Astrocyte (in vitro differentiated cells and primary cell): ENCODE results near the gene LRP1B.

ENCODE experiments used
- CTCF ChIP-seq: IDR thresholded peaks from 2 replicates; pipeline ENCODE4 v1.5.1; 2011; ENCODE audit warnings: low read depth, mild to moderate bottlenecking, inconsistent platforms, low read length, moderate library complexity; ENCODE audit not compliant: insufficient read depth
- EZH2 ChIP-seq: IDR thresholded peaks from 2 replicates; pipeline ENCODE4 v1.6.1; 2012; ENCODE audit warnings: mild to moderate bottlenecking, low read length, inconsistent platforms; ENCODE audit not compliant: insufficient read depth

DNA sequence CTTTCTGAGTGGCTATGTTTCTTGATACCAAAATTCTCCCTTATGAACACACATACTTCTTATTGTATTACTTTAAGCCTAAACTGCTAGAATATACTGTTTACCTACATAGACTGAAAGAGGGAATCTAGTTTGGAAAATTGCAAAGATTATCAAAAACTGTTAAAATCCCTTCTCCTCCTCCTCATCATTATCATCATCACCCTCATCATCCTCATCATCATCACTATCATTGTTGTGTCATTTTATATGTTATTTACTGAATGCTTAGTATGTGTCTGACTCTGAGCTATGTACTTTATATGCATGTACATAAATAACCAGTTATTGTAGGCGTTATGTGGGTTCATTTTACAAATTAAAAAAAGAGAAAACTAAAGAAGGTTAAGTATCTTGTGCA lies 19.6 kb upstream of the LRP1B start:
- TF ChIP-seq CTCF (no peak), EZH2 (no peak)
